OCI-LY7 (cell line): ENCODE data around the gene CASP2.

Experiments
- CTCF ChIP-seq: fragments of 200-600 bp; sonication (generic); conservative IDR thresholded peaks from 2 replicates; pipeline ENCODE4 v1.5.1; 2014; ENCODE audit warnings: mild to moderate bottlenecking, antibody characterized with exemption, low read length, moderate library complexity, mixed read lengths
- EZH2phosphoT487 ChIP-seq: fragments of 200-600 bp; sonication (generic); IDR thresholded peaks from 2 replicates; pipeline ENCODE4 v1.6.1; 2018; ENCODE audit warnings: low read depth, borderline replicate concordance, mild to moderate bottlenecking, mixed run types, antibody characterized with exemption, low read length, moderate library complexity, mixed read lengths

- no peak for TF ChIP-seq EZH2phosphoT487
- TF ChIP-seq CTCF: no peak
Measured at GRCh38 chr7:143325240-143325639, 37.1 kb downstream of the CASP2 start.
